Stimulated activated CD8-positive, alpha-beta memory T cell treated with anti-CD3 and anti-CD28 coated beads, Interleukin-7, amount 100 ng/mL, for 48 hours (primary cell): ENCODE results near the gene SHPK.

ENCODE experiments used
- DNase-seq, 2 donors: peaks; one replicate each; pipeline ENCODE4 v3.0.0-alpha.2; 2020; ENCODE audit warnings: low read depth in 1 of 2; ENCODE audit errors: extremely low read depth in 1 of 2

Gene SHPK

GRCh38 chr17:3663102-3664011 is 27.3 kb upstream of the SHPK start:
- no peak for DNase-seq

- DNase-seq = no peak
Measured at GRCh38 chr17:3660311-3660891, 24.4 kb upstream of the SHPK start.

- no peak for DNase-seq
Measured at GRCh38 chr17:3659541-3660111, 23.6 kb upstream of the SHPK start.

DNA sequence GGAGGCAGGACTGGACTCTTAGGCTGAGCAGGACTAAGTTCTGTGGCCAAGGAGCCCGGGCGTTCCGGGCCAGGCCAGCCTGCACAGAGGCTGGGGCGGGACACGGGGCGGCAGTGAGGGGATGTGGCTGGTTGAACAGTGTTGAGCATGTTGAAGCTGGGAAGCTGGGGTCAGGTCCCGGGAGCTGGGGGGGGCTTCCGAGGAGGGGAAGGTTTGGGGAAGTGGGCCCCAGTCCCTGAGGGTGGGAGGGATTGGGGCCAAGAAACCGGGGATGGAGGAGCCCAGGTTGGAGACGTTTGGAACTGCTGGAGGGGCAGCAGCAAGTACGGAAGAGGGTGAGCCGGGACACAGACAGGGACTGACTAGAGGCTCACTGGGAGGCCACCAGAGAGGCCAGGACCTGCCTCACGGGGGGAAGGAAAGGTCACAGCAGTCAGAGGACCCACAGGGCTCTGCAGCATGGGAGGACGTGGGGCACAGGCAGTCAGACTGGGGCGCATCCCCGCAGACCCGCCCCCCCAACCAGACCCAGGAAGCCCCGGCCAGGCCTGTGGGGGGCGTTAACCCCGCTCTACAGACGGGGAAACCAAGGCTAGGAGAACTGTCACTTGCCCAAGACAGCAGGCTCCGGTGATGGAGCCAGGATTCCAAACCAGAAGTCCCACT is 22.9 kb upstream of the SHPK start:
- no peak for DNase-seq

GRCh38 chr17:3657874-3658783 is 22.1 kb upstream of the SHPK start:
- no peak for DNase-seq

DNA sequence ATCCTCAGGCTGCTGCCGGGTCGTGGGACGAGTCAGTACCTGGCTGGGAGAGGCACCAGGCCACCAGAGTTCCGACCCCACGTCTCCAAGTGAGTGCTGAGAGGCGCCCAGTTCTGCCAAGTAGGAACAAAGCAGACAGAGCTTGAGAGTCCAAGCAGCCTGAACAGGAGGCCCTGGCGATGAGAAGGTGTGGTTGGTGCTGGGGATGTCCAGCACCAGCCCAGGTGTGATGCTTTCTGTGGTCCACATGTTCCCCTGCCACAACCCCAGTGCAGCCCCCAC is 21.5 kb upstream of the SHPK start:
- DNase-seq = no peak

DNA sequence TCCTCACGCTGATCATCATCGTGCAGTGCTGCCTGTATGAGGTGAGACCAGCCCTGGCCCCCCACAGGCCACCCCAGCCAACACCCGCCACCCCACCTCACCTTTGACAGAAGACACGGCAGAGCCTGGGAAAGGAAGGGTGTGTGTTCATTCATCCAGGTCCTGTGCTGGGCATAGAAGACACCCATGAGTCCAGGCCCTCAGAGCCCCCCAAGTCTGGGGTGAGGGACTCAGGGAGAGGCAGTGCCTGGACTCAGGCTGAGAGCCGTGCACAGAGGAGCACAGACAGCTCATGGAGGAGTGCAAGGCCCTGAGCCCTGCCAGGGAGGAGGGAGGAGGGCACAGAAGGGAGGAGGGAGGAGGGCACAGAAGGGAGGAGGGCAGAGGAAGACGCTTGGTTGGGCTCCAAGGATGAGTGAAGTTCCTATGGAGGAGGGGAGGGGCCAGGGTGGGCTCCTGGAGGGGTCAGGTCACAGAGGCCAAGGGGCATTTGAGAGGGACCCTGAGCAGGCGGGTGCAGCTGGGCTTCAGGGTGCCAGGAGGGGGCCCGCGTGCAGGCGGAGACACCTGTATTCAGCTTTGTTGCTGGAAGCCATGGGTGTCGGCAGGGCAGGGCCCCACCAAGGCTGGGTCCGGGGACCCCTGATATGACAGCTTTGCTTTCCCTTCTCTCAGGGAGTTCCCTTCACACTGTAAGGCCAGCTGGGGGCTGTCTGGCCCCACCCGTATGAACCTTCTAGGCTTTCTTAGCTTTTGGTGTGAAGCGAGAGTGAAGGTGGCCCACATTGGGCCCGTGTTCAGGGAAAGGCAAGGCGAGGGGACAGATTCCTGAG is 20.9 kb upstream of the SHPK start:
- DNase-seq = no peak

GRCh38 chr17:3656353-3656752 is 20.3 kb upstream of the SHPK start:
- no peak for DNase-seq

DNA sequence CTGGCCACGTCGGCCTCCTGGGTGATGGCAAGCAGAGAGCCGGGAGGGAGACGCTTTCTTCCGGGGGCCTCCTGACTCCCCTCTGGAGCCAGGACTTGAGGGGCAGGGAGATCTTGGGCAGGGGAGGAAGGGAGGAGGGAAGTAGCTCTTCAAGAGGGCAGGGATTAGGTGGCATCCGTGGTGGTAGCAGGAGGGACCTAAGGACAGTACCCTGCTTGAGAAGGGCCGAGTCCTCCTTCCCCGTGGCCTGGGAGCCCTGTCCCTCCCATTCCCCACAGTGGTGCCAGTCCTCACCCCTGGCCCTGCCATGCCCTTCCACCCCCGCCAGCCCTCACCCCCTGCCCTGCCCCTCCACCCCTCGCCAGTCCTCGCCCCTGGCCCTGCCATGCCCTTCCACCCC is 19.7 kb upstream of the SHPK start:
- DNase-seq = no peak

GRCh38 chr17:3647769-3648555 is 11.9 kb upstream of the SHPK start:
- DNase-seq = peak in 1 of 2 donors; percentile 53

DNA sequence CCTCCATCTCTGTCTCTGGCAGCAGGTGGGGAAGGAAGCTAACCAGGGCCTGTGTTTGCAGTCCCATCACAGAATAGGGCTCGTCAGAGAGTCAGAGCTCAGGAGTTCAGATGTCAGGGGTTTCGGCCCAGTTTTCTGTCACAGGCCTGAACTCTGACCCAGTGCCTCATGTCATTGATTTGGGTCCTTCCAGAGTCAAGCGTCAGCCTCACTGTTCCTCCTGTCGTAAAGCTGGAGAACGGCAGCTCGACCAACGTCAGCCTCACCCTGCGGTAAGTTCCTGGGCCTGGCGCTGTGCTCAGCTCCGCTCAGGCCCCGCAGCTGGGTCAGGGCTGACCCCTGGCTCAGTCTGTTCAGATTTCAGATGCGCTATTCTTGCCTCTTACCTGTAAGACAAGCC is 11.2 kb upstream of the SHPK start:
- no peak for DNase-seq

GRCh38 chr17:3645310-3645709 is 9.3 kb upstream of the SHPK start:
- DNase-seq = no peak

DNA sequence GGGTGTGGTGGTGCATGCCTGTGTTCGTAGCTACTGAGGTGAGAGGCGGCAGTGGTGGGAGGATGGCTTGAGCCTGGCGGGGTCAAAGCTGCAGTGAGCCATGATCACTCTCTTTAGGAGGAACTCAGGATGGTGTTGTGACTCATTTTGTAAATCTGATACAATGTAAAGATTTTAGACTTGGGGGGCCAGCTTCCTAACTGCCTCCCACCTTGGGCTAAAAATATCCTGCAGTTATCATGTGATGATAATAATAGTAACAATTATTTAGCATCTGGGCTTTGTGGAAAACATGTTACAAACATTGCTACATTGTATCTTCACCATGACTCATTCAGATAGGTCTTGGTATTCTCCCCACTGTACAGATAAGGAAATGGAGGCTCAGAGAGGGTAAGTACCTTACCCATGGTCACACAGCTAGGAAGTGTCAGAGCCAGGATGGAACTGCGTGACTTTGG is 7.9 kb upstream of the SHPK start:
- peak in 1 of 2 donors; percentile 65 for DNase-seq

DNA sequence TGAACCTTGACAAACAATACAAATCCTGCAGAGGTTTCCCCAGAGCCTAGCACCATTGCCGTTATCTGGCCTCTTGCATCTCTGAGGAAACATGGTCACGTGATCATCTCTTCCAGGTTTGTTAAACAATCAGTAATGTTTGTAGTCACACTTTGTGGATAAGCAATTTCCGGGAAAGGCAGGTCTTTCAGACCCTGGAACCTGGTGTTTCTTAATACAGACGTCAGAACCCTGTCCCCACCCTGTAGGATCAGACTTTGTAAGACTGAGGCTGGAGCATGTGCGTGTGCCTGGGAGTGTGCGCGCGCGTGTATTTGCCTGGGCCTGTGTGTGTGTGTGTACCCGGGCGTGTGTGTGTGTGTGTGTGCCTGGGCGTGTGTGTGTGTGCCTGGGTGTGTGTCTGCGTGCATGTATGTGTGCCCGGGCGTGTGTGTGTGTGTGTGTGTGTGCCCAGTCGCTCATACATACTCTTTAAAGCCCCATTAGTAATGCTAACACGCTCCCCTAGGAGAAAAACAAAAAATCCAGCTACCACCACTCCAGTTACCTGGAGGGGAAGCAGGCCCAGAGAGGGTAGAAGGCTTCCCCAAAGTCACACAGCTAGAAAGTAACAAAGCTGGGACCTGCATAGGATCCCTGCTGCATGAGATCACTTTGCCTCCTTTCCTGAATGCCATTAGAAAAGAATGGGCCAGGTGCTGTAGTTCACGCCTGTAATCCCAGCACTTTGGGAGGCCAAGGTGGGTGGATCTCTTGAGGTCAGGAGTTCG is 5.9 kb upstream of the SHPK start:
- DNase-seq = no peak

- no peak for DNase-seq
Measured at GRCh38 chr17:3641014-3641413, 5.0 kb upstream of the SHPK start.

GRCh38 chr17:3639981-3640596 is 4.0 kb upstream of the SHPK start:
- DNase-seq = peak in 1 of 2 donors; percentile 74

DNA sequence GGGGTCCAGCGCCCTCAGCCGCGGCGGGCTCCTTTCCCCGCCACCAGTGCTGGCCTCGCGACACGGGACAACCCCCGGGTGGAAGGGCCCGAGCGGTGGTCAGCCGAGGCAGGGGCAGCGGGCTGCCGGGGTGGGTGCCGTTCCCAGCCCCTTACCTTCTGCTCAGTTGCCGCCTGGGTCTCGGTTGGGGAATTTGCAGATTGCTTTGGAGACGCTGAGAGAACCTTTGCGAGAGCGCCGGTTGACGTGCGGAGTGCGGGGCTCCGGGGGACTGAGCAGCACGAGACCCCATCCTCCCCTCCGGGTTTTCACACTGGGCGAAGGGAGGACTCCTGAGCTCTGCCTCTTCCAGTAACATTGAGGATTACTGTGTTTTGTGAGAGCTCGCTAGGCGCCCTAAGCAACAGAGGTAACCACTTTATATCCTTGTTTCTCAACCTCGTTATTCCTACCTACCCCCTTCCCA is 891 bp upstream of the SHPK start:
- no peak for DNase-seq
